HL-60 (cell line): ENCODE data around the gene FZR1.

ENCODE experiments used
- DNase-seq, 2 experiments: peaks; one replicate each; pipeline ENCODE4 v3.0.0-alpha.2; 2010 to 2020; ENCODE audit warnings: low read depth in 1 of 2, low spot score in 1 of 2
- H3K27ac ChIP-seq: fragments of 250-450 bp; sonication (Bioruptor Pico); replicated peaks from 2 replicates; pipeline ENCODE4 v1.5.1; 2020; ENCODE audit warnings: mild to moderate bottlenecking, moderate library complexity
- H3K27me3 ChIP-seq: fragments of 250-450 bp; sonication (Bioruptor Pico); 2 replicates; pipeline ENCODE4 v1.5.1; 2021; ENCODE audit warnings: mild to moderate bottlenecking, moderate library complexity; ENCODE audit not compliant: insufficient read depth, poor library complexity, severe bottlenecking
- H3K4me3 ChIP-seq: replicated peaks from 2 replicates; pipeline ENCODE4 v1.5.1; 2011; ENCODE audit warnings: mild to moderate bottlenecking, control low read depth, low read length; ENCODE audit not compliant: insufficient read depth
- CTCF ChIP-seq: IDR thresholded peaks from one replicate; pipeline ENCODE4 v1.5.1; 2011; ENCODE audit warnings: low read length, control low read depth, inconsistent platforms; ENCODE audit not compliant: insufficient read depth
- GABPA ChIP-seq: IDR thresholded peaks from 2 replicates; pipeline ENCODE4 v1.6.1; 2012; ENCODE audit warnings: low read depth
- POLR2AphosphoS5 ChIP-seq: IDR thresholded peaks from 2 replicates; pipeline ENCODE4 v1.6.1; 2012; ENCODE audit warnings: low read depth
- SPI1 ChIP-seq: IDR thresholded peaks from 2 replicates; pipeline ENCODE4 v1.6.1; 2012; ENCODE audit warnings: low read depth, mild to moderate bottlenecking, borderline replicate concordance
- TF ChIP-seq, protein P1 (sequence below): IDR thresholded peaks from 2 replicates; pipeline ENCODE4 v1.6.1; 2012; ENCODE audit warnings: low read depth; ENCODE audit not compliant: insufficient replicate concordance

Gene FZR1

GRCh38 chr19:3508771-3509535, 2.8 kb downstream of the FZR1 start:
- Histone ChIP-seq H3K27me3 (no peaks in the 10 kb centered on the region), H3K4me3 (no peak overlapping the region), H3K27ac (no peak overlapping the region)
- TF ChIP-seq GABPA (no peak), POLR2AphosphoS5 (no peak), CTCF (no peak), SPI1 (no peak)
- TF ChIP-seq, protein P1, sequence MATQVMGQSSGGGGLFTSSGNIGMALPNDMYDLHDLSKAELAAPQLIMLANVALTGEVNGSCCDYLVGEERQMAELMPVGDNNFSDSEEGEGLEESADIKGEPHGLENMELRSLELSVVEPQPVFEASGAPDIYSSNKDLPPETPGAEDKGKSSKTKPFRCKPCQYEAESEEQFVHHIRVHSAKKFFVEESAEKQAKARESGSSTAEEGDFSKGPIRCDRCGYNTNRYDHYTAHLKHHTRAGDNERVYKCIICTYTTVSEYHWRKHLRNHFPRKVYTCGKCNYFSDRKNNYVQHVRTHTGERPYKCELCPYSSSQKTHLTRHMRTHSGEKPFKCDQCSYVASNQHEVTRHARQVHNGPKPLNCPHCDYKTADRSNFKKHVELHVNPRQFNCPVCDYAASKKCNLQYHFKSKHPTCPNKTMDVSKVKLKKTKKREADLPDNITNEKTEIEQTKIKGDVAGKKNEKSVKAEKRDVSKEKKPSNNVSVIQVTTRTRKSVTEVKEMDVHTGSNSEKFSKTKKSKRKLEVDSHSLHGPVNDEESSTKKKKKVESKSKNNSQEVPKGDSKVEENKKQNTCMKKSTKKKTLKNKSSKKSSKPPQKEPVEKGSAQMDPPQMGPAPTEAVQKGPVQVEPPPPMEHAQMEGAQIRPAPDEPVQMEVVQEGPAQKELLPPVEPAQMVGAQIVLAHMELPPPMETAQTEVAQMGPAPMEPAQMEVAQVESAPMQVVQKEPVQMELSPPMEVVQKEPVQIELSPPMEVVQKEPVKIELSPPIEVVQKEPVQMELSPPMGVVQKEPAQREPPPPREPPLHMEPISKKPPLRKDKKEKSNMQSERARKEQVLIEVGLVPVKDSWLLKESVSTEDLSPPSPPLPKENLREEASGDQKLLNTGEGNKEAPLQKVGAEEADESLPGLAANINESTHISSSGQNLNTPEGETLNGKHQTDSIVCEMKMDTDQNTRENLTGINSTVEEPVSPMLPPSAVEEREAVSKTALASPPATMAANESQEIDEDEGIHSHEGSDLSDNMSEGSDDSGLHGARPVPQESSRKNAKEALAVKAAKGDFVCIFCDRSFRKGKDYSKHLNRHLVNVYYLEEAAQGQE, result no peak
- DNase-seq, result no peak

- no peak for DNase-seq
- H3K4me3 ChIP-seq, result no peak overlapping the region
- TF ChIP-seq GABPA (no peak), SPI1 (no peak), POLR2AphosphoS5 (no peak), CTCF (no peak)
- TF ChIP-seq, protein P1, result no peak
- H3K27ac ChIP-seq, result no peak overlapping the region
- H3K27me3 ChIP-seq, result no peaks in the 10 kb centered on the region
Observed at GRCh38 chr19:3509566-3509989, 3.5 kb downstream of the FZR1 start.

DNA sequence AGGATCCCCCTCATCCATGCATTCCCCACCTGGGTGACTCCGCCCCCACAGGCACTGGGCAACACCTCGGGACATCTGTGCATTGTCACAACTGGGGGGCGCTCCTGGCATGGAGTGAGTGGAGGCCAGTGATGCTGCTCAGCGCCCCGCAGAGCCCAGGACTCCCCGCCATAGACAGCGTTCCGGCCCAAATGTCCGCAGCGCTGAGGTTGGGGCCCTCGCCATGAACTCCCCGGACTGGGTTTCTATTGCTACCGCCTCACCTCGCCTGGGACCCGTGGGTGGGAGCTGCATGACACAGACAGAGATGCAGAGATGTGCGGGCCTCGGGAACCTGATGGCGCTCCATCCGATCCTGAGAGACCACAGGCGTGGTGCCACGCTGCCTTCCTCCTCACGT, 4.6 kb downstream of the FZR1 start:
- H3K27me3 ChIP-seq, result no peaks in the 10 kb centered on the region
- TF ChIP-seq, protein P1, result no peak
- TF ChIP-seq SPI1 (no peak), CTCF (no peak), POLR2AphosphoS5 (no peak), GABPA (no peak)
- H3K4me3 ChIP-seq, result no peak overlapping the region
- H3K27ac ChIP-seq, result no peak overlapping the region
- no peak for DNase-seq
